Activated B cell treated with CpG ODN at 0.5 μM for 24 hours (primary cell): Measurements from ENCODE around the gene TMEM183A. TPM values are rescaled to one million over a fixed set of nuclear protein-coding genes. Genes with fewer than 3 reads are reported as not detected.

ENCODE experiments used
- ATAC-seq: fragments of 200-7000 bp; cut with Tn5 transposase; one replicate; pipeline ENCODE4 v1.10.0; 2021; ENCODE audit warnings: low read depth, mild to moderate bottlenecking, moderate library complexity
- CTCF ChIA-PET: fragments of 350-600 bp; sonication (Branson Sonifier 250); formaldehyde crosslinking; loops from one replicate; lab custom pipeline; 2021; ENCODE audit warnings: antibody characterized with exemption; lab: Charles Lee
- POLR2A ChIA-PET: fragments of 350-600 bp; sonication (Branson Sonifier 250); formaldehyde crosslinking; loops from one replicate; lab custom pipeline; 2021; ENCODE audit warnings: antibody characterized with exemption; lab: Charles Lee
- DNase-seq: peaks from one replicate; pipeline ENCODE4 v3.0.0; 2022
- H3K27ac Mint-ChIP-seq: one replicate; pipeline ENCODE4 v1.8.0; 2020; ENCODE audit warnings: mixed read lengths
- H3K27me3 Mint-ChIP-seq: one replicate; pipeline ENCODE4 v1.8.0; 2021; ENCODE audit warnings: mixed read lengths
- H3K36me3 Mint-ChIP-seq: one replicate; pipeline ENCODE4 v1.8.0; 2021; ENCODE audit warnings: low read depth, mixed read lengths
- H3K4me1 Mint-ChIP-seq: one replicate; pipeline ENCODE4 v1.8.0; 2021; ENCODE audit warnings: mixed read lengths
- H3K4me3 Mint-ChIP-seq: one replicate; pipeline ENCODE4 v1.8.0; 2020; ENCODE audit warnings: mild to moderate bottlenecking, mixed read lengths
- H3K9me3 Mint-ChIP-seq: one replicate; pipeline ENCODE4 v1.8.0; 2020; ENCODE audit warnings: mixed read lengths
- intact Hi-C: fragments of 100-400 bp; cut with micrococcal nuclease; formaldehyde crosslinking; loops from one replicate; pipeline ENCODE4 v1.15.1; 2024
- total RNA-seq: library from RNA; stranded (reverse); gene quantifications from 2 replicates; pipeline ENCODE4 v1.2.3, GENCODE V29; 2022
- TF ChIP-seq, protein P1 (sequence below): fragments of 200-600 bp; IDR thresholded peaks from one replicate; pipeline ENCODE4 v1.8.0; 2022; ENCODE audit warnings: antibody characterized with exemption, mild to moderate bottlenecking

The TMEM183A gene
- total RNA-seq, 1 donor from 2014 or later = 70.6 TPM

DNA sequence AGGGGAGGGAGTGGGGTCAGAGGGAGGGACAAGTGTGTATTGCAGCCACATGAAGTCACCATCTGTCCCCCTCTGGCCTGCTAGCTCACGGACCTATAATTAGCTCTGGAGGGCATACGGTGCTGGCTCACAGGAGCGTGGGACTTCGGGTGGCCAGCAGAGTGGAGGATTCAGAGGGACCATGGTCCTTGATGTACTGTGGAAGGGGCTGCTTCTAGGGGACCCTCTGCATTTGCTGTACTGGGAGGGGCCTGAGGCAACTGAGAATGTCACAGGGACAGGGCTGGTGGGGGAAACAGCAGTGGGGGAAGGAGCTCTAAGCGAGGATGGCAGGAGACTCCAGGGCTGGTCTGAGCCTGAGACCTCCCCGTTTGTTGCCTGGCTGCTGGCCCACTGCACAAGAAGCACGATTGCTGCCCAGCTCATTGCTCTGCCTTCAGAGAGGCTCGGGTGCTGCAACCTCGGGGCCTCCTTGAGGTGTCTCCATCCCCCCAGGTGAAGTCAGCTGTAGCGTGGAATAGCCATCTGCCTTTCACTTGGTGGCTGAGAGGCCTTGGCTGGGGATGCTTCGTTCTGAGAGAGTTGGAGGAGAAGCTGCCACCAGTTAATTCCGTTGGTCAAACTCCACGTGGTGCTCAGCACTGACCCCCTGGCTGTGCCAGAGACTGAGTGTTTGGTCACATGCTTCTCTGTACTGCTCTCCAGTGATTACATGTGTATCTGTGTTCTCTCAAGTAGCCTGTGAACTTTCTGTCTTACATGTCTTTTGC lies 21.8 kb downstream of the TMEM183A start:
- TF ChIP-seq, protein P1, sequence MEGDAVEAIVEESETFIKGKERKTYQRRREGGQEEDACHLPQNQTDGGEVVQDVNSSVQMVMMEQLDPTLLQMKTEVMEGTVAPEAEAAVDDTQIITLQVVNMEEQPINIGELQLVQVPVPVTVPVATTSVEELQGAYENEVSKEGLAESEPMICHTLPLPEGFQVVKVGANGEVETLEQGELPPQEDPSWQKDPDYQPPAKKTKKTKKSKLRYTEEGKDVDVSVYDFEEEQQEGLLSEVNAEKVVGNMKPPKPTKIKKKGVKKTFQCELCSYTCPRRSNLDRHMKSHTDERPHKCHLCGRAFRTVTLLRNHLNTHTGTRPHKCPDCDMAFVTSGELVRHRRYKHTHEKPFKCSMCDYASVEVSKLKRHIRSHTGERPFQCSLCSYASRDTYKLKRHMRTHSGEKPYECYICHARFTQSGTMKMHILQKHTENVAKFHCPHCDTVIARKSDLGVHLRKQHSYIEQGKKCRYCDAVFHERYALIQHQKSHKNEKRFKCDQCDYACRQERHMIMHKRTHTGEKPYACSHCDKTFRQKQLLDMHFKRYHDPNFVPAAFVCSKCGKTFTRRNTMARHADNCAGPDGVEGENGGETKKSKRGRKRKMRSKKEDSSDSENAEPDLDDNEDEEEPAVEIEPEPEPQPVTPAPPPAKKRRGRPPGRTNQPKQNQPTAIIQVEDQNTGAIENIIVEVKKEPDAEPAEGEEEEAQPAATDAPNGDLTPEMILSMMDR = no peak
- H3K4me1 Mint-ChIP-seq = peaks cover 16% of the 10 kb centered on the region

DNA sequence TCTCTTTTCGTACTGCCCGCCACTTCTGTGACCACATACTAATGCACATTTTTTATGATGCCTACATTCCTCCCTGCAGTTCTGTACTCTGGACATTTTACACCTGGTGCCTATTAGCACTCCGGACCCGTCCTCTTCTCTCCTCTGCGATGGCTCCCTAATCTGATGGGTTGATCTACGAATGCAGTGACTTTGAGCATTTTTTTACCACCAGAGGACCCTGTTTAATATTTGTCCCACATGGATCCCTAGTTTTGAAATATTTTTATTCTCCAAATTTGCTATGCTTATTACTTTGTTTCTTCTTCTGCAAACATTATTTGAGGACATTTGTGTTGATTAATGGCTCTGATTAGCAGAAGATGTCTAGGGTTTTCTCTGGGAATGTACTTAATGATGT lies 24.3 kb downstream of the TMEM183A start:
- no peak for DNase-seq
- Mint-ChIP-seq H3K27ac (no peak overlapping the region), H3K4me3 (no peak overlapping the region), H3K4me1 (peaks cover 9% of the 10 kb centered on the region), H3K27me3 (peaks cover 3% of the 10 kb centered on the region), H3K9me3 (no peaks in the 10 kb centered on the region), H3K36me3 (no peaks in the 10 kb centered on the region)
- no peak for ATAC-seq
- POLR2A ChIA-PET = no interaction called here
- intact Hi-C loops = no loop called here
- CTCF ChIA-PET = no interaction called here
- TF ChIP-seq, protein P1 = no peak

More for the DNA sequence above, 21.8 kb downstream of the TMEM183A start:
- ATAC-seq (no peak), DNase-seq (no peak)
- Mint-ChIP-seq H3K36me3 (peaks cover 17% of the 10 kb centered on the region), H3K9me3 (peaks cover 5% of the 10 kb centered on the region), H3K27me3 (peaks cover 3% of the 10 kb centered on the region), H3K27ac (no peak overlapping the region), H3K4me3 (no peak overlapping the region)
- intact Hi-C loops = loop anchor here (5.0 to 10.0 kb wide), 2 partner anchors 298 to 884 kb away; partner anchors contain the start of gene ARL8A
- POLR2A ChIA-PET = no interaction called here
- CTCF ChIA-PET = no interaction called here

DNA sequence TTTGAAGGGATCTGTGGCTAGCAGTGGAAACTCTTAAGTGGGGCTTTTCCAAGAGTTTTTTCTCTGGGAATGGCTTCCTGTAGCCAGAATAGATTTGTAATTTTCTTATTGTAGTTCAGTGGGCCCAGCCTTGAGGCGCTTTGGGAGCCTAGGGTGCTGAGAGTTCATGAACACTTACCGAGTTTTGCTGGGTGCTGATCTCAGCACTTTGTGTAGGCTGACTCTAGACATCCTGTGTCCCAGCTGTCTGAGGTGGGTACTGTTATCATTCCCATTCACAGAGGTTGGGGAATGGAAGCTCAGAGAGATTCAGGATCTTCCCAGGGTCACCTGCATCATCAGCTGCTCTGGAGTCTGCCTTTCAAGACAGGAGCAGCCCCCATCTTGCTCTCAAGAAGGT lies 26.1 kb downstream of the TMEM183A start:
- Mint-ChIP-seq H3K4me1 (no peaks in the 10 kb centered on the region), H3K4me3 (no peak overlapping the region), H3K27me3 (peaks cover 4% of the 10 kb centered on the region), H3K9me3 (no peaks in the 10 kb centered on the region), H3K36me3 (no peaks in the 10 kb centered on the region), H3K27ac (no peak overlapping the region)
- ChIA-PET CTCF (no interaction called here), POLR2A (interaction anchor here (0.6 kb wide), 1 partner anchor 222 kb away, joined by 3 read pairs; no protein-coding TSS in a partner anchor)
- TF ChIP-seq, protein P1 = no peak
- ATAC-seq = no peak
- intact Hi-C loops = no loop called here
- no peak for DNase-seq

DNA sequence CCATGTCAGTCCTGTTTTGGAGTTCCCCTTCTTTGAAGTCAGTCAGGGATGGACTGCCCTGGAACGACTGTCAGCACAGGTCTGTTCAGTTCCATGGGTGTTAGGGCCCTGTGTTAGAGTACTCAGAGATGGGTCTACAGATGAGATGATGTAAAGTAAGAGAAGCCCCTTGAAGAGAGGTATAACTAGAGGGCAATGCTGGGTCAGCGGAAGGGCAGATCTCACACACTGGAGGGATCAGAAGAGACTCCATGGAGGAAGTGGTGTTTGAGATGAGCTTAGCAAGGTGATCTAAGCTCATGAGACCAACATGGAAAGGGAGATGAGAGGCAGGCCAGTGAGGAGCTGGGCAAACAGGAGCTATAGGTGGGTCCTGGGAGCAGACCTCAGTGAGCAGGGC lies 26.7 kb downstream of the TMEM183A start:
- DNase-seq = no peak
- TF ChIP-seq, protein P1 = no peak
- intact Hi-C loops = no loop called here
- ChIA-PET CTCF (interaction anchor here (1.5 kb wide), 1 partner anchor 182 kb away, joined by 4 read pairs; no protein-coding TSS in a partner anchor), POLR2A (interaction anchor here (0.6 kb wide), 1 partner anchor 221 kb away, joined by 3 read pairs; no protein-coding TSS in a partner anchor)
- Mint-ChIP-seq H3K27me3 (peaks cover 4% of the 10 kb centered on the region), H3K9me3 (no peaks in the 10 kb centered on the region), H3K36me3 (no peaks in the 10 kb centered on the region), H3K27ac (no peak overlapping the region), H3K4me1 (no peaks in the 10 kb centered on the region), H3K4me3 (no peak overlapping the region)
- ATAC-seq = no peak

DNA sequence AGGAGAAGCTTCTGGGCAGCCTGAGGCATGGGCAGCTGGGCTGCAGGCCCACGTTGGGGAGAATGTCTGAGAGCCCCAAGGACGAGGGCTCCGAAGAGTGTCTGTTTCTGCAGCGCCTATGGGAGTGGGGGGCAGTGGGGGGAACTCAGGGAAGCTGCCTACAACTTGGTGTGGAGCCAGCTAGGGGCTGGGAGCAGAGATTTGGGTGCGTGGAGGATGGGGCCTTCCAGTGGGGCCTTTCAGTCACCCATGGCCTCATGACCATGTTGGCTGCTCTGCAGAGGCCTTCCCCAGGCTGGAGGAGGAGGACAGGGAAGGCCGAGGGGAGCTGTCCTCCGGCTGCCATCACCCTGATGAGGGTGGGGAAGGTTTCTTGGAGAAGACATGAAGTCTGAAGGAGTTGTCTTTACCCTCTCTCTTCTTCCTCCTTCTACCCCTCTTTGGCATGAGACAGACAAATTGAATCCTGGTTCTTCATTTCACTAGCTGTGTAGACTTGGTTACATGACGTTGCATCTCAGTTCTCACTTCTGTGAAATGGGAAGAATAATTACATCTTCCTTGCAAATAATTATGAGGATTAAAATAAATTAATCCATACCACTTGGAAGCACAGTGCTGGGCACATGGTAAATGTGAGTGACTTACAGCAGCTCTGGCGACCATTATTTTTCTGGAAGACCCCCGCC lies 27.4 kb downstream of the TMEM183A start:
- Mint-ChIP-seq H3K4me1 (peaks cover 3% of the 10 kb centered on the region), H3K4me3 (no peak overlapping the region), H3K9me3 (no peaks in the 10 kb centered on the region), H3K36me3 (no peaks in the 10 kb centered on the region), H3K27me3 (peaks cover 8% of the 10 kb centered on the region), H3K27ac (no peak overlapping the region)
- DNase-seq (no peak), ATAC-seq (no peak)
- TF ChIP-seq, protein P1 = no peak
- ChIA-PET CTCF (interaction anchor here (1.5 kb wide), 1 partner anchor 181 kb away, joined by 4 read pairs; no protein-coding TSS in a partner anchor), POLR2A (no interaction called here)
- intact Hi-C loops = no loop called here
